ENCODE data around the gene TRPC3.

The TRPC3 gene

DNA sequence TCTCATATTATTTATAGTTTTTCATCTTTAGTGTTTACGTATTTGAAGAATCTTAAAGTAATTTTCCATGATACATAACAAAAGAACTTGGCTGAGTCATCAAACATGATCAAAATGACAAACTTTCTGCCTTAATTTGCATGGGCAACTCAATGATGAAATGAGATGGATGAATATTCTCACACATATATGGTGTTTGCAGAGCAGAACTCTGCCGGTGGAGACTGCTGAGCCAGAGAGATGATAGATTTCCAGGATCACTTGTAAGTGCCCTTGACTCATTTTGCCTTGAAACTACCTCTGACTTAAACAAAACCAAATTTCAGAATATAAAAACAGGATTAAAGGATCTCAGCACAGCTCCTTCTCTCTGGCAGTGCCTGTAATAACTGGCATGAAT is 38.2 kb downstream of the TRPC3 start:
- H3K4me3 ChIP-seq (ENCODE audit: low read length): no peak overlapping the region
- TF ChIP-seq, protein P1, sequence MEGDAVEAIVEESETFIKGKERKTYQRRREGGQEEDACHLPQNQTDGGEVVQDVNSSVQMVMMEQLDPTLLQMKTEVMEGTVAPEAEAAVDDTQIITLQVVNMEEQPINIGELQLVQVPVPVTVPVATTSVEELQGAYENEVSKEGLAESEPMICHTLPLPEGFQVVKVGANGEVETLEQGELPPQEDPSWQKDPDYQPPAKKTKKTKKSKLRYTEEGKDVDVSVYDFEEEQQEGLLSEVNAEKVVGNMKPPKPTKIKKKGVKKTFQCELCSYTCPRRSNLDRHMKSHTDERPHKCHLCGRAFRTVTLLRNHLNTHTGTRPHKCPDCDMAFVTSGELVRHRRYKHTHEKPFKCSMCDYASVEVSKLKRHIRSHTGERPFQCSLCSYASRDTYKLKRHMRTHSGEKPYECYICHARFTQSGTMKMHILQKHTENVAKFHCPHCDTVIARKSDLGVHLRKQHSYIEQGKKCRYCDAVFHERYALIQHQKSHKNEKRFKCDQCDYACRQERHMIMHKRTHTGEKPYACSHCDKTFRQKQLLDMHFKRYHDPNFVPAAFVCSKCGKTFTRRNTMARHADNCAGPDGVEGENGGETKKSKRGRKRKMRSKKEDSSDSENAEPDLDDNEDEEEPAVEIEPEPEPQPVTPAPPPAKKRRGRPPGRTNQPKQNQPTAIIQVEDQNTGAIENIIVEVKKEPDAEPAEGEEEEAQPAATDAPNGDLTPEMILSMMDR (IDR thresholded peaks at IDR 0.05; ENCODE audit: insufficient read depth, low read depth, low read length, missing control alignments): no peak
- DNase-seq (ENCODE audit: low read depth): no peak

DNA sequence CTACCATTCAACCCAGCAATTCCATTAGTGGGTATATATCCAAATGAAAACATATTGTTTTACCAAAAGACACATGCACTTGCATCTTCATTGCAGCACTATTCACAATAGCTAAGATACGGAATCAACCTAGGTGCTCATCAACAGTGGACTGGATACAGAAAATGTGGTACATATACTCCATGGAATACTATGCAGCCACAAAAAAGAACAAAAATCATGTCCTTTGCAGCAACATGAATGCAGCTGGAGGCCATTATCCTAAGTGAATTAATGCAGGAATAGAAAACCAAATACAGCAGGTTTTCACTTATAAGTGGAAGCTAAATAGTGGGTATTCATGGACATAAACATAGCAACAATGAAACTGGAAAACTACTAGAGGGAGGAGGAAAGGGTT is 43.5 kb downstream of the TRPC3 start:
- no peak for DNase-seq (ENCODE audit: low read depth)
- H3K4me3 ChIP-seq (ENCODE audit: low read length): no peak overlapping the region
- TF ChIP-seq, protein P1 (IDR thresholded peaks at IDR 0.05; ENCODE audit: insufficient read depth, low read depth, low read length, missing control alignments): no peak

DNA sequence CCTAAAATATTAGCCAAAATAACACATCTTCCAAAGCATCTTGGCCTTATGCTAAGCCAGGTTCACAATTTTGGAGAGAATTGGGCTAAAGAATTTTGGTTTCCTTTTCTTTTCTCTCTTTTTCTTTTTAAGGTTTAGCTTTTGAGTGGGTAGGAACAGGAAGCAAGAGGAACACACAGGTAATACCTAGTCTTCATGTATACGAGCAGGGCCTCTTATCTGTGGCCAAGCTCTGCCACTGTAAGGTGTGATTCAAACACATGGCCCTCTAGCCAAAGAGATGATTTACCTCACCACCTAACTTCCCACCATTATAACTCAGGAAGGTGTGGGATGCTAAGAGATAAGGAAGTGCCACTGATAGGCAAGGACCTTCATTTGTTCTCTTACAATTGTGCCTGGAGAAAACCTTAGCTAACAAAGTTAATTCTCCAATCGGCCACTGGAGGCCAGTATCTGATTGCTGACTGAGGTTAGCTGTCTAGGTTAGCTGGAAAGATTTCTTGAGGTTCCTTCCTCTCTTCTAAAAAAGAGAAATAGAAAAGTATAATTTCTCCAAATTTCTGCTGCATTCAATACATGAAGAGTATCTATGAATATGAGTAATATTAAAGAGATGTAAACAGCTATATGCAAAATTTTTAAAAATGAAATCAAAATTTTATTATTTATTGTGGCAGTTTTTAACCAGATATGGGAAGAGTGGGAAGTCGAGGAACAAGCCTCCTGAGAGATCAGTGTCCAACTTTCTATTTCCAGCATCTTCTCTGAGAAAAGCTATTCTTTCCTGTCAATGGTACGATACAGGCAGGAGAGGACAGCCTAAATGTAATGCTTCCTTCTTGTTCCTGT is 51.5 kb downstream of the TRPC3 start:
- TF ChIP-seq, protein P1 (IDR thresholded peaks at IDR 0.05; ENCODE audit: insufficient read depth, low read depth, low read length, missing control alignments): peak; percentile 87
- no peak overlapping the region for H3K4me3 ChIP-seq (ENCODE audit: low read length)
- DNase-seq (ENCODE audit: low read depth): peak; percentile 66

DNA sequence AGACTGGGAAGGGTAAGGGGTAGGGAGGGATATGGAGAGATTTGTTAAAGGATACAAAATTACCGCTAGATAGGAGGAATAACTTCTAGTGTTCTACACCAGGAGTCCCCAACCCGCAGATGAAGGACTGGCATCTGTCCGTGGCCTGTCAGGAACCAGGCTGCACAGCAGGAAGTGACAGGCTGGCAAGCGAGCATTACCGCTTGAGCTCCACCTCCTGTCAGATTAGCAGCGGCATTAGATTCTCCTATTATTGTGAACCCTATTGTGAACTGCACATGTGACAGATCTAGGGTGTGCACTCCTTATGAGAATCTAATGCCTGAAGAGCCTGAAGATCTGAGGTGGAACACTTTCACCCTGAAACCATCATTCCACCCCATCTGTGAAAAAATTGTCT is 53.7 kb downstream of the TRPC3 start:
- peak; percentile 17 for DNase-seq (ENCODE audit: low read depth)
- H3K4me3 ChIP-seq (ENCODE audit: low read length): no peak overlapping the region
- TF ChIP-seq, protein P1 (IDR thresholded peaks at IDR 0.05; ENCODE audit: insufficient read depth, low read depth, low read length, missing control alignments): no peak

DNA sequence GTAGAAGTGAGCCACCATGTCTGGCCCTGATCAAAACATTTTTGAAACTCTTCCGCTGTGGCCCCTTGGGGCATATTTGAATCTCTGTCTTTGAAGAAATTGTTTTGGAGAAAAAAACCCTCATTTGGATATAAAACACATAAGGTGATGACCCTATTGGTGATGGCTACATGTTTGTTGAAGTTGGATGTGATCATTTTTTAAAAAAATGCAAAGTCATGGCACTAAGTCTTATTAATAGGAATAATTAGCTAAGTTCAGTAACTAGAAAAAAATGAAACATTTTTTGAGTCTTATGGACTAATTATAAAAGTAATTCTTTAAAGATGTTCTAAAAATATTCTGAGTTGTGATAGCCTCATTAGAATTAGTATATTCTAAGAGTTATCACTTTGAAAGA is 63.7 kb downstream of the TRPC3 start:
- no peak overlapping the region for H3K4me3 ChIP-seq (ENCODE audit: low read length)
- DNase-seq (ENCODE audit: low read depth): no peak
- TF ChIP-seq, protein P1 (IDR thresholded peaks at IDR 0.05; ENCODE audit: insufficient read depth, low read depth, low read length, missing control alignments): no peak

DNA sequence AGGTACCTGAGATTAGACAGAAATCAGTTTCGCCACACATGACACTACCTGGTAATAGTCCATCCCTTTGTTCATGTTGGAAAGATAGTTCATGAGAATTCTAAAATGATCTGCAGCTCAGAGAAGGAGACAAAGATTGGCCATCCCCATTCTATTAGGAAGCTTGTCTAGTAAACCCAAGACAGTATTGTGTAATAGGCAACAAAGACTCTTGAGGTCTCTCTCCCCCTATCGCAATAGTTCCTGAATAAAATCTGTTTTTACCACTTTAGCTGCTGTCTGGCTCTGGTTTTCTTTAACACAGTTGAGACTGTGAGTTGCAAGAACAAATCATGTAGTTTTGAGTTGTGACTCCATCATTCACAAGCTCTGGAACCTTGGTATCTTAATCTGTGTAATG is 66.7 kb downstream of the TRPC3 start:
- DNase-seq (ENCODE audit: low read depth): no peak
- TF ChIP-seq, protein P1 (IDR thresholded peaks at IDR 0.05; ENCODE audit: insufficient read depth, low read depth, low read length, missing control alignments): no peak
- no peak overlapping the region for H3K4me3 ChIP-seq (ENCODE audit: low read length)

DNA sequence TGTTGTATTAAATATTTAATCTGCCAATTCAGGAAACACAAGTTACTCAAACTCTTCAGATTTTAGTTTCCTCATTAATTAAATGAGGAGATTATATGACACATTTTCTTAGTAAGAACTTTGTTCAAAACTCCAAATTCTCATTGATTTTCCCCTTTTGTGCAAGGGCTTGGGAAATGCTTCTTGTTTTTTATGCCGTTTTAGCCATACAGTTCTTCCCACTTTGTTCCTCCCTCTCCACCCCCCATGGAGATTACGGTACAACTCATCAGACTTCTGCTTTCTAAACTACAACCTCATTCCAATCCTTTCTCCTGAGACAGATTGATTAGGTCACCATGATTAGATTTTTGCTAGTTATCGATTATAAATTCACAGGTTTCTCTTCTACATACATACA is 70.7 kb downstream of the TRPC3 start:
- TF ChIP-seq, protein P1 (IDR thresholded peaks at IDR 0.05; ENCODE audit: insufficient read depth, low read depth, low read length, missing control alignments): no peak
- DNase-seq (ENCODE audit: low read depth): no peak
- H3K4me3 ChIP-seq (ENCODE audit: low read length): no peak overlapping the region

Data from epithelial cell of esophagus (primary cell).